NCI-H187 (cell line): Measurements from ENCODE around the gene PRKAB1.
"Not testable (repeated sequence)": the region's sequence is repeated elsewhere in the genome, so short reads cannot be mapped to it uniquely, and the experiment has no call there.

Source experiments
- DNase-seq, 2 experiments: peaks; one replicate each; lab custom pipeline; 2025; lab: John Stamatoyannopoulos, UW

Gene PRKAB1

DNA sequence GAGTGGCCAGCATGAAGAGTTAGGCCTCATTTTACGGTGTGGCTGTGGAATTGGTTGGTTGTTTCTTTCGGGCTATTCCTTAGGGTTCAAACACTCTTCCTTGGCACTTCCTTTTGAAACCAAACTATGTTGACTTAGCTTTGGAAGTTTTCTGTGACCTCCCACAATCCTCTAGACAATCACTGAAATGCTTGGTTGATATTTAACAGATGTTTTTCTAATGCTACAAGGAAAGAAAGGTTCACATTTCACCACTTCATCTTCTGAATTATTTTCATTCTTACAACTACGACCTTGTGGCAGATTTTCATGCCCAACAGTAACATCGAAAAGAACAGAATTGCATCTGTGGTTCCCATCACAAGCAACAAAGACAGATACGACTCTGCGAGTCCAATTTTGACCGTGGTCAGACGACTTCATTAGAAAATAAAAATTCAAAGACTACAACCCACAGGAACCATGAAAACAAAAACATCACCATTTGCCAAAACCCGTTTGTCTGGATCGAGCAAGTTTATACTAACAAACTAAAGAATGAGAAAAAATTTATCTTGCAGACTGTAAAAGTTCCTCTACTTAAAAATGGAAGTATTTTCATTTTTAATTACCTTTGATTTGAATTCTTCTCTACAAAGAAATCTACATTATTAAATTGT, 16.9 kb downstream of the PRKAB1 start:
- DNase-seq, result no peak

DNA sequence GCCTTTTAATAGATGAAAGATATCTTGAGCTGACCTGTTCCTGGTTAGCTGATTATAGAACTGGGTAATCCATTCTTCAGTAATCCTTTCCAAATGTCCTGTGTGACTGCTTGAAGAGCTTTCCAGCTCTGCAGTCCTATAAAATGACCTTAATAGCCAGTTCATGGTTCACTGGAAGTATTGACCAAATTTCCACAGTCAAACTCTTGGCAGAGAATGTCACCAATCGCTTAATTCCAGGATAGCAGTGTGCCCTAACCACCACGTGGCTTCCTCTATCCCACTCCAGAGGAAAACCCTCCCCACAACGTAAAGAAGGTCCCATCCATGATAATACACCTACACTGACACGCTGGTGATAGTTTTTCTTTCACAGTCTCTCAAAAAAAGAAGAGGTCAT, 17.4 kb downstream of the PRKAB1 start:
- DNase-seq, result no peak

DNA sequence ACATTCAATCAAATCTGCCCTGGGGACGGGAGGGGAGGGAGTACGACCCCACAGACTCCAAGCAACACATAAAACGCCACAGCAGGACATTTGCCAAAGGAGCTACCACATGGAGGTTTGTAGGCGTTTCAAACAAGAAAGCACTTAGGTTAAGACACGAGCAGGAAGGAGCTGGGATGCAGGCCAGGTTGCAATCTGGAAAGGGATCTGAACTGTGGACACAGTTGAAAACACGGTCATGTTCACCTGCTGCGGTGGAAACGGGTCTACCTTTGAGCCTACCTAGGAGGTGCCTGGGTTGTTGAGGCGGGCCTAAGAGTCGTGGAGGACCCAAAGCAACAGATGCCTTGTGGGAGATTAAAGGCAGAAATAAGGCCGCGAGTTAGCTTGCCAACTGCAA, 18.4 kb downstream of the PRKAB1 start:
- no peak for DNase-seq

DNA sequence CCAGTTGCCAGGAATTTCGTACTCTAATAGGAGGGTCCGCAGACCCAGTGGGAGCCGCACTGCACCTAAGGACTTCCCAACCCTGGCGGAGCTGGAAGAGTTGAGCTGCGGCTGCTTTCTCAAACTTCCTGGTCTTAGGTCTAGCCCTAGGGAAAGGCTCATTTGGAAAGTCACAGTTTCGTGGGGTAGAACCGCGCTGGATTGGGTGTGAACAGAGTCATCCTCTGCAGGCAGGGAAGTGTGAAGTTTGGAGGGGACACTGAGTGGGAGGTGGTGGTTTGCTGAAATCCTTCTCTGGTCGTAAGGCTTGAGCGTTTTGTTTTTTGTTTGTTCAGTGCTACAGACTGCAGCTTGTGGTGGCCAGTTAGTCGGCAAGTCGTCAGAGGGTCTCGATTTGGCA, 18.8 kb downstream of the PRKAB1 start:
- no peak for DNase-seq

DNA sequence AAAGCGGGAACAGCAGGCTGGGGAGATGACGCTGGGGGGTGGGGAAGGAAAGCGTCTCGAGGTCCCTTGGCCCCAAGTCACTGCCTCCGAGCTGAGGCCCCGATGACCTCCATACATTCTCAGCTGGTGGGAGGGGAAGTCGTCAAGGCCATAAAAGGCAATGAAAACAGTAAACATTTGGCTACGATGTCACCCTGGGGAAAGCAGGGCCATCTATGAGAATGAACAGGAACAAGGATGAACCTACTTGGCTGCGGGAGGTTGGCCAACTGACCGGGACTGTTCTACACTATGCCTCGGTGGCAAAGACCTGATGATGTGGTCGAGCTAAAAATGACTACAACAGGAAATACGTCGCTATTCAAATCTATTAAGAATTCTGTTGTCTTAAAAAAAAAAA, 19.5 kb downstream of the PRKAB1 start:
- no peak for DNase-seq

DNA sequence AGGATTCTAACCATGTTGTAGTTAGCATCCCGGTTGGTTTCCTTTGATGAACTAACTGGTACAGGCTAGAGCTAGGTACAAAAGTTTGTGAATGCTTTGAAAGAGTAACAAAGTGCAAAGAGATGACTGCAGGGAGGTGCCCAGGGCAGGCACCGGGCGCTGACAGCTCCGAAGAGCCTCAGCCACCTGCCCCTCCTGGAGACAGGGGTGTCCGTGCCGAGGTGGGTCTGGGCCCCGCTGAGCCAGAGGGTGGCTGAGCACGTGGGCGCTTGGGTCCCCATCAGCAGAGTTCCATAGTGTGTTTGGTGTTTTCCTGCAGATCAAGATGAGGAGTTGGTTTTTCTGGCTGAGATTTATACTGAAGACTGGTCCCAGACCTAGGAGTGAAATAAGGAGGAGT, 19.9 kb downstream of the PRKAB1 start:
- DNase-seq, result no peak

DNA sequence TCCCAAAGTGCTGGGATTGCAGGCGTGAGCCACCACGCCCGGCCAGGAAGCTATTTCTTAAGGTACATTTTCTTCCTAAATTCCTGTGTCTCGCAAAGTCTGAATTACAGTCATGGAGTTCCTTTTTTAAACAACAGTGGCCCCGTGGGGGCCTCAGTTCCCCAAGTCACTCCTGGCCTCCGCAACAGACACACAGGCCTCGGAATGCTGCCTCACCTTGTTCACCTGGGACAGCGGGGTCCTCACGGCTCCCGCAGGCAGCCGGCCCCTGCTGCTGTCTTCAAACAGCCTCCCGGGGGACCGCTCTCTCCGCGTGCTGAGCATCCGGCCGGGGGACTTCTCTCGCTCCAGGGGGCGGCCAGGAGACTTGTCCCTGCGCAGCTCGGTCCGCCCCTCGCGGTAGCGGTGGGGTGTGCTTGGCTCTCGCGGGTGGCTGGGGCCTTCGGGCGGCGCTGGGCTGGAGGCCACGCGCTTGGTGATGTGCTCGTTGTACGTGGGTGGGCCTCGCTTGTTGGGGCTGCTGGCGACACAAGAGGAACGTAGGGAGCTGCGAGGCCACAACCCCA, 22.1 kb downstream of the PRKAB1 start:
- no peak for DNase-seq

DNA sequence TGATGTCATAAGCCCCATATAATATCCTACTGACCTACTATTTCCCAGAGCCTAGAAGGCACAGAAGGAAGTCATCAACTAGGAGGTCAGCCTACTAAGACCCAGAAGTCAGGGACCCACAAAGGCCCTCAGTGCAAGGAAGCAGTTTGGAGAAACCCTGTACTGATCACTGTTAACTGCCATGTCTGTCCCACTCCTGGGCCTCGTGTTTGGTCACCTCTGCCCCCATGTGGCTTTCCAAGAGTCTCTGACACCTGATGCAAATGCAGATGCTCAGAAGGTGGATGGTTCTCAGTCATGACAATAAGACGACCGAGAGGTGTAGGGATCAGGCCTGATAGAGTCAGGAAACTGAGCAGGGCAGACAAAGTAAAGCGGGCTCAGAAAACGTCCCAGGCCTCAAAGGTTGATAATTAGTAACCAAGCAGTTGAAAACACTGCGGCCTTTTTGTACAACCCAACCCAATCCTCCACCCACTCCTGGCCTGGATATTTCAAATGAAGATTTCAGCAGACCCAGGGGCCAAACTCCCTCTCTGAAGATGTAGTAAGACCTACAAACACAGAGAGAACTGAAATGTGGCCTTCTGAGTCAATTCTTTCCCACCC, 23.4 kb downstream of the PRKAB1 start:
- DNase-seq, result no peak

DNA sequence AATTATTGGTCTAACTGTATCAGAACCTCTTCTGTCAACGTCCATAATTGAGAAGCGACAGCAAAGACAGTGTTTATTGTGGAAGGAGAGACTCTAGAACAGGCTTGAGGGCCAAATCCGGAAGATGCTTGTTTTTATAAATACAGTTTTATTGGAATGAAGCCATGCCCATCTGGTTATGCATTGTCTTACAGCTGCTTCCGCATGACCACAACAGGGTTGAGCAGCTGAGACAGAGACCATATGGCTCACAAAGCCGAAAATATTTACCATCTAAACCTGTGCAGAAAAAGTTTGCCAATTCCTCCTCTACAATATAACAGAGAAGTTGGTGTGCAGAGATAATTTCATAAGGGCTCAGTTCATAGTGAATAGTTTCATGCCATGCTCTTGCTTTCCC, 24.5 kb downstream of the PRKAB1 start:
- no peak for DNase-seq

DNA sequence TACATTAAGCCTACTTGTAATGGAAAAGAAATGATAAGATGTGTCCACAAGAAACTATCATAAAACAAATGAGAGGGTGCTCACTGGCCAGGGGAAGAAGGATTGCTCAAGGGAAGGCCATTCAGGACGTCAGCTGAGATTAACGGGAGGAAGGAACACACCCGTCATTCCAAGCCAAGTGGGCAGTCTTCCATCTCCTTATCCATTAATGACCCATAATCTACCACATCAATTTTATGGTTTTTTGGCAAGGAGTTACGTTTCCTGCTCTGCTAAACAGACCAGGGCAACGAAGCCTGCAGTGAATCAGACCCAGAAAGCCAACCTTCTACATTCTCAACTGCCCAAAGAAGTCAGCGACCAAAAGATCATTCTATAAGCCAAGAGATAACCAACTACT, 25.1 kb downstream of the PRKAB1 start:
- DNase-seq, result no peak

DNA sequence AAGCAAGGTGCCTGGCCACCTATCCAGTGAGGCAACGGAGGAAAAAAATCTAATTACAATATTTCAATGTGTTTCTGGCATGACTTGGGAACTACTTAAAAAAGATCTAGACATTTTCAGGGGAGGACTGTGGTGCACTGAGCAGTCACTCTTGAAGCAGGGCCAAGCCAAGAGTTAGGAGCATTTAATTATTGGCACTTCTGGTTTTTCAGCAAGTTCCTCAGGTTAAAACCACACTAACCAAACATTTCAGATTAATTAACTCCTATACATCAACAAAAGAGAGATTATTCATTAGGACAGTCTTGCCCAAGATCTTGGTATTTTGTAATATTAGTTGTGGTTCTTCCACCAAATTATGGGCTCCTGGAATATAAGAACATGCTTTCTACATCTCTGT, 25.6 kb downstream of the PRKAB1 start:
- DNase-seq, result no peak

DNA sequence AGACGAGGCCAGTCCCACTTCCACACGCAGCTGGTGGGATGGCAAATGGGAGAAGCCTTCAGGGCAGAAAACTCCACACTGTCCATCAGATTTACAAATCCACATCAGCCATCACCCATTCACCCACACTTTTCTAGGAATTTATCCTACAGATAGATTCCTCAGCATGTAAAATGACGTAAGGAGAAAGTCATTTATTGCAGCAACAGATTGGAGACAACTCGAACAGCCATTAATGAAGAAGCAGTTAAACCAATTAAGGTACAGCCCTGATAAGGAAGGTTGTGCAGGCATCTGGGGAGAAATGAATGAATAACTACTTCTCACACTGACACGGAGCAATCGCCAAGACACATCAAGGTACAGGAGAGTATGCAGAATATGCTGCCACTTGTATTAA, 26.2 kb downstream of the PRKAB1 start:
- DNase-seq, result no peak

DNA sequence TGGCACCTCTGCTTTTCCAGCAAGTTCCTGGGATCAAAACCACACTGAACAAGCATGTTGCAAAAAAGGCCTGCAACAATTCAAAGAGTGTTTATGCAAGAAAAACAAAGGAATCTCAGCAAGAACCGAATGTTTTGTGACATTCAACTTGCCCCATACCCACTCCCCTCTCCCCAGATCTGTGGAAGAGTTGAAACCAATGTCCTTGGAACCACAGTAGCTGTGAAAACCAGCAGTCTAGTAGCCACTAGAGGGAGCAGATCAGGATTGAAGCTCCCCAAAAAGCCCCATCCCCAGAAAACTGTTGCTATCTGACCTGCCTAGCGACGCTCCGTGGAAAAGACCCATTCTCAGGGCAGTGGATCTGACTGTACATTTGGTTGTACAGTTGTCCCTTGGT, 27.1 kb downstream of the PRKAB1 start:
- DNase-seq, result no peak

DNA sequence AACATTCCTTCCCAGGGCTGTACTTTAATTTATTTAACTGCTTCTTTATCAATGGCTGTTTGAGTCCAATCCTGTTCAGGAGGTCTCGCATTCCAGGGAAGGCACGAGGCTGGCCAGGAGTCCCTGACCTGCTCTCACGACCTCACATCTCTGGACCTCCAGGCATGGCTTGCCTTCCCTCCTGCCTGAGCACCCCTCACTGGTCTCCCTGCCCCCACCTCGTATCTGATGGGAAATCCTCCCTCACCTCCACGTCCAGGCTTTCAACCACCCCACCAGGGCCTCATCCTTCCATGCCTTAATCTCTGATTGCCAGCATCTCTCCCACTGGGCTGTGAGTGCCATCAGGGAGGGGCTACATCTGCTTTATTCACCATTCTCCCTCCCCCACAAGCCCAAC, 29.0 kb downstream of the PRKAB1 start:
- DNase-seq, result no peak

DNA sequence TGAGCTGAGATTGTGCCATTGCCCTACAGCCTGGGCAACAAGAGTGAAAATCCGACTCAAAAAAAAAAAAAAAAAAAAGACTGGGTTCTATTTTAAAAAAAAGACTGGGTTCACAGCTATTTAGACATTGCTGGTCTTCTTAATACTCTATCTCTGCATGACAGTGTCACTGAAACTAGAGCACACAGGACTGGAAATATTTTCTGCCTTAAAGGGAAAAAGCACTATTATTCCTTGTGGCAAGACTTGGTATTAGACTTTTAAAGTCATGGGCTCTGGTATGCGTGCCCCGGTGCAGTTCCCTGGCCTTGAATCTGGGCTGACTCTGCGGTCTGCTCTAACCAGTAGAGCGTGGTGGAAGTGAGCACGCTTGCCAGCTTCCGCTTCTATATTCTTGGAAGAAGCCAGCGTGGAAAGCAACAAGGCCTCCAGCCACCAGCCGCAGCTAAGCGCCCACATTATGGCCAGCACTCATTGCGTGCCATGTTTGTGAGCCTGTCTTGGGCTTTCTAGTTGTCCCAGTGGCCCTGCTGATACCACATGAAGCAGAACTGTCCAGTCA, 31.3 kb downstream of the PRKAB1 start:
- DNase-seq, result no peak

DNA sequence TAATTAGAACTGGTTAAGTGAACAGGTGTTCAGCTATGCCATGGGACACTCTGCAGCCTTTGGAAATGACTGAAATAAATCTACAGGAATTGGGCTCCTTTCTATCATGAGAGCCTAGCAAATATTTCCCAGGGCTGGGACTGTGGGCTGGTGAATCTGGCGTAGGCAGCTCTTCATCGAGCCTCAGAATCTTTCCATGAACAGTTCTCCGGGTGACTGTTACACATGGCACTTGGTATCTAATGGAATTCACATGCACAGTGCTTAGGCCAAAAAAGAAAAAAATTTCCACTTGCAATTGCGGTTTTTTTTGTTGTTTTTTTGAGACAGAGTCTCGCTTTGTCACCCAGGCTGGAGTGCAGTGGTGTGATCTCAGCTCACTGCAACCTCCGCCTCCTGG, 32.1 kb downstream of the PRKAB1 start:
- DNase-seq, result no peak

DNA sequence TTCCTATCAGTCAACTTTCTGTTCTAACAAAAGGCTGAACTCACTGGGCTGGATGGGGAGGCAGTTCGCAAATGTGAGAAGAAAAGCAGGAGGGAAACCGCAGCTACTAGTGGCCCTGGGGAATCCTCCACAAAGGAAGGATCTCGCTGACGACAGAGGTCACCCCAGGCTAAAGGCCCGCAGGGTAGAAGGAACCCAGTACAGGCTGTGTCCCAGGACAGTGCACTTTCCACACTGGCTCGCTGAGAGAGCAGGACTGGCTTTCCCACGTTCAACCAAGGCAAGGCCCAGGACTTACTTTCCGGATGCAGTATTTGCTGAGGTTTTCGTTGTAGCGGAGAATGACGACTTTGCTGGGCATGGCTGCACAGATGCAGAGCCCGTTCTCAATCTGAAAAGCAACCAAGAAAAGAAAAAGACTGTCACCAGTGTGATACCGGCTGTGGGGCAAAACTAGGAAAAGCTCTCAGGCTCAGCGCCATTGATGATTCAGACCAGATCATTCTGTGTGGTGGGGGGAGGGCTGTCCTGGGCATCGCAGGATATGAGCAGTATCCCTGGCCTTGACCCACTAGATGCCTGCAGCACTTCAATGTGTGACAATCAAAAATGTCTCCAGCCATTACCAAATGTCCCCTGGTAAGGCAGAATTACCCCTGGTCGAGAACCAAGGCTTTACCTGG, 36.3 kb downstream of the PRKAB1 start:
- no peak for DNase-seq

DNA sequence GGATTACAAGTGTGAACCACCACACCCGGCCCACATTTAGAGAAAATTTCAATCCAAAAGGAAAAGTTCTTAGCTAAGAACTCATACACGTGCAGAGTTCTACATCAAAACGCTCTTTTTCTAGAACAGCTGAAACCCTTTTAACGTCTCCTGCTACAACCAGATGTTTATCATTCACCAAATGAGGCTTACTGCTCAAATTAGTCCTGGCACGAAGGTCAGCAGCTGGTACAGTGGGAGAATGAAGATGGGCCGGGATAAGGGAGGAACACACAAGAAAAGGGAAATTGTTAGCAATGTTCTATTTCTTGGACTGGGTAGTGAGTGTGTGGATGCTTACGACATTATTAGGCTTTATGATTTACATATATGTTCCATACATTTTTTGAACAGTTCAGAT, 37.2 kb downstream of the PRKAB1 start:
- no peak for DNase-seq

DNA sequence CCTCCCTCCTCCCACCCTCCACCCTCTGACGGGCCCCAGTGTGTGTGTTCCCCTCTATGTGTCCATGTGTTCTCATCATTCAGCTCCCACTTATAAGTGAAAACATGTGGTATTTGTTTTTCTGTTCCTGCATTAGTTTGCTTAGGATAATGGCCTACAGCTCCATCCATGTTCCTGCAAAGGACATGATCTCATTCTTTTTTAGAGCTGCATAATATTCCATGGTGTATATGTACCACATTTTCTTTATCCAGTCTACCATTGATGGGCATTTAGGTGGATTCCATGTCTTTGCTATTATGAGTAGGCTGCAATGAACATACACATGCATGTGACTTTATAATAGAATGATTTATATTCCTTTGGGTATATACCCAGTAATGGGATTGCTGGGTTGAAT, 38.5 kb downstream of the PRKAB1 start:
- DNase-seq, result not testable (repeated sequence)

DNA sequence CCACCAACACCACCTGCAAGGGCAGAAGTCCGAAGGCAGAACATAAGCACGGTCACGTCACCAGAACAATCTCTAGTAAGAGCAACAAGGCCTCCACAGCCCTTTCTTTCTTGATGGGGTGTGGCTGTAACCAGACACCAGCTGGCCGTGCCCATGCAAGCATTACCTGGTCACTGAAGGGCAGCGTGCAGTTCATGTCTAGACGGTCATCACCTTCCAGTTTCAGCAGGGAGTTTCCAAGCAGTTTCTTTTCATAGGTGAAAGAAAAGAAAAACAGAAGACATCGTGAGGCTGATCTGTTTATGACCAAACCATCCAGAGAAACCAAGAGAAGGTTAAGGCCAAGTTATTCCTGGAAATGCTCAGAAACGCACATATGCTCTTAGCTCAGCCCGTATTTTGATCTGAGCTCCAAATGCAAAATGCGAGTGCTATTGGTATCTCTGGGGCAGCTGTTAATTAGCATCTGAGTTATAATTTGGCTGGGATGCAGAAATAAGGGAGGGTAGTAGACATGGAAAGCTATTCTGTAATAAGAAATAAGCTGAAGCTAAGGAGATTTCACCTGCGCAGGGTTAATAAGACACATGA, 42.5 kb downstream of the PRKAB1 start:
- DNase-seq, result peak in 1 of 2 experiments; percentile 42

DNA sequence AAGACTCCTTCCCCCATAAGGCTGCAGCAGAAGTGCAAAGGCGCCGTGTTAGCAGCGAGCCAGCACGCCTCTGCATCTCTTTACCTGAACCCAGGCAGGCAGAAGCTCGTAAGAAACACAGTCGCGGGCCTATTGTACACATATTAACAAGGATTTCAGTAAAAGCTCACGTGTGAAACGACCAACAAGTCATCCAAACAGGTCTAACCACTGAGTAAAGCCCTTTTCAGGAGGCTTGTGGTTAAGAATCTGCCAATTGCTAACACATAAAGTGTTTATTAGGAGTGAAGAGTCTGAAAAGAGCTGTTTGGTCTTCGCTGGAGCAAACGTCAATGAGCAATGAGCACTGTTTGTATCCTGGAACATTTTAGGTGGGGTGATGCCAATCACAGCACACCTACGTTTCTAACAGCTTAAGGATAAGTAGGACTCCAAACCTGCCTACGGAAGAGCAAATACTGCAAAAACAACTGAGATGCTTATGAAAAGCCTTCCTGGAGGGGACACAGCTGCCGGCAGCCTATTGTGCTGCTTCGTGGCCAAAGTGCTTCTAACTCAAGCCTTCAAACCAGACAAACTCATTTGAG, 43.1 kb downstream of the PRKAB1 start:
- peak; percentile 42 to 81 for DNase-seq

DNA sequence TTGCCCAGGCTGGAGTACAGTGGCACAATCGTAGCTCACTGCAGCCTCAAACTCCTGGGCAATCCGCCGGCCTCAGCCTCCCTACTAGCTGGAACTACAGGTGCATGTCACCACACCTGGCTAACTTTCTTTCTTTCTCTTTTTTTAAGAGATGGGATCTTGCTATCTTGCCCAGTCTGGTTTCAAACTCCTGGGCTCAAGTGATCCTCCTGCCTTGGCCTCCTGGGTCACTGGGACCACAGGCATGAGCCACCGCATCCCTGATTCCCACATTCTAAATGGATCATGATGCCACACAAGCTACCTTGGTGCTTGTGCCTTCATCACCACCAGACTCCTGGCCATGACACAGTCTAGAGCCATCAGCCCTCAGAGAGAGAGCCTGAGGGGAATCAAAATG, 43.8 kb downstream of the PRKAB1 start:
- no peak for DNase-seq
